HG03196 (cell line): Measurements from ENCODE around the gene CD302.
"Not testable (repeated sequence)": the region's sequence is repeated elsewhere in the genome, so short reads cannot be mapped to it uniquely, and the experiment has no call there.

ENCODE experiments used
- ATAC-seq: cut with Tn5 transposase; IDR thresholded peaks from one replicate; pipeline ENCODE4 v1.9.1; 2021; ENCODE audit not compliant: unreplicated experiment

Gene CD302

GRCh38 chr2:159755788-159756187, 42.2 kb downstream of the CD302 start:
- no peak for ATAC-seq

GRCh38 chr2:159755014-159755413, 43.0 kb downstream of the CD302 start:
- ATAC-seq, result no peak

GRCh38 chr2:159753797-159754196, 44.2 kb downstream of the CD302 start:
- ATAC-seq, result no peak

GRCh38 chr2:159750873-159751272, 47.1 kb downstream of the CD302 start:
- ATAC-seq, result no peak

DNA sequence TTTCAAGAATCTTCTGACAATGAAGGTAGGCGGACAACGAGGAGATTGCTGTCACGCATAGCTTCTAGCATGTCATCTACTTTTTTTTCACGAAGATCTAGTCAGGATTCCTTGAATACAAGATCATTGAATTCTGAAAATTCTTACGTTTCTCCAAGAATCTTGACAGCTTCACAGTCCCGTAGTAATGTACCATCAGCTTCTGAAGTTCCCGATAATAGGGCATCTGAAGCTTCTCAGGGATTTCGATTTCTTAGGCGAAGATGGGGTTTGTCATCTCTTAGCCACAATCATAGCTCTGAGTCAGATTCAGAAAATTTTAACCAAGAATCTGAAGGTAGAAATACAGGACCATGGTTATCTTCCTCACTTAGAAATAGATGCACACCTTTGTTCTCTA, 49.9 kb downstream of the CD302 start:
- no peak for ATAC-seq

GRCh38 chr2:159745237-159745636, 52.8 kb downstream of the CD302 start:
- ATAC-seq, result not testable (repeated sequence)

DNA sequence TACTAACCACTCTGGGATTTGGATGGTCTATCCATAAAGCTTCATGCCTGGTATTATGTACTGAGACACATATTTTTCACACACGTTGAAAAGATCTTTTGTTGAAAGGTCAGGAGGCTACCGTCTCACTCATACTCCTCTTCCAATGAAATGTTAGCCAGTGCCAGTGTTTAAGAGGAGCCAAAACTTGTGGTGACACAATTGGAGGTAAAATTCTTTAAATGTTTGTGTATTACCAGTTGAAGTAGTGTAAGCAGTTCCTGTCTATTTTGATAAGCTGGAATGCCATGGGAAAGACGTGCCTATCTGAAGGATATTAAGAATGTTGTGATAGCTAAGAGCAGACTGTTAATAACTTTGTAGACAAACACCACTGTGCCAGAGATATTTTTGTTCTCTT, 53.6 kb downstream of the CD302 start:
- ATAC-seq, result no peak

DNA sequence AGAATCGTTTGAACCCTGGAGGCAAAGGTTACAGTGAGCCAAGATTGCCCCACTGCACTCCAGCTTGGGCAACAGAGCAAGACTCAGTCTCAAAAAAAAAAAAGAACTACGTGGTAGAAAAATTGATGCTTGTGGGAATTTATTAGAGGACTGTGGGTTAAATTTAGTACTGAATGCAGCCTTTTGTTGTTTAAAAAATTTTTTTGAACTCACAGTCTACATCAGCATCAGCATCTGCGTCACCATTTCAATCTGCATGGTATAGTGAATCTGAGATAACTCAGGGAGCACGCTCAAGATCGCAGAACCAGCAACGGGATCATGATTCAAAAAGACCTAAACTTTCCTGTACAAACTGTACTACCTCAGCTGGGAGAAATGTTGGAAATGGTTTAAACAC, 55.2 kb downstream of the CD302 start:
- ATAC-seq, result no peak

- no peak for ATAC-seq
Observed at GRCh38 chr2:159738509-159739390, 59.3 kb downstream of the CD302 start.

- no peak for ATAC-seq
Observed at GRCh38 chr2:159737917-159738296, 60.1 kb downstream of the CD302 start.

- ATAC-seq, result no peak
Observed at GRCh38 chr2:159737292-159737916, 60.6 kb downstream of the CD302 start.

GRCh38 chr2:159736048-159736447, 62.0 kb downstream of the CD302 start:
- ATAC-seq, result no peak

- ATAC-seq, result no peak
Observed at GRCh38 chr2:159735648-159736047, 62.4 kb downstream of the CD302 start.

- ATAC-seq, result no peak
Observed at GRCh38 chr2:159728629-159729028, 69.4 kb downstream of the CD302 start.

DNA sequence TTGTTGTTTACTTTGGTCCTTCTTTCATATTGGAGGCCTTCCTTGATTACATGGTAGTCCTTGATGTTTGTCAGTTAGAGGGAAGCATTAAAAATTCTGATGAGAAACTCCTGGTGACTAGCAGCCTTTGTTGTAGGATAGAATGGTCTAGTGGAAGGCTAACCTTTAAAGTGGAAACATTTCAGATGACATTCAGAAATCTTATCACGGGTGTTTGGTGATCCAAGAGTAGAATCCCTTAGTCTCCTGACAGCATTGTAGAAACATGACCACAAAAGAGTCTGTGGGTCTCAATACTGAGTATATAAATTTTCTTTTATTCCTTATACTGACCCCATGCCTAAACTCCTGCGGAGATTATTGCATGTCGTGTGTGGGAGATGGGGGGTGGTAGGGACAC, 72.3 kb downstream of the CD302 start:
- no peak for ATAC-seq

DNA sequence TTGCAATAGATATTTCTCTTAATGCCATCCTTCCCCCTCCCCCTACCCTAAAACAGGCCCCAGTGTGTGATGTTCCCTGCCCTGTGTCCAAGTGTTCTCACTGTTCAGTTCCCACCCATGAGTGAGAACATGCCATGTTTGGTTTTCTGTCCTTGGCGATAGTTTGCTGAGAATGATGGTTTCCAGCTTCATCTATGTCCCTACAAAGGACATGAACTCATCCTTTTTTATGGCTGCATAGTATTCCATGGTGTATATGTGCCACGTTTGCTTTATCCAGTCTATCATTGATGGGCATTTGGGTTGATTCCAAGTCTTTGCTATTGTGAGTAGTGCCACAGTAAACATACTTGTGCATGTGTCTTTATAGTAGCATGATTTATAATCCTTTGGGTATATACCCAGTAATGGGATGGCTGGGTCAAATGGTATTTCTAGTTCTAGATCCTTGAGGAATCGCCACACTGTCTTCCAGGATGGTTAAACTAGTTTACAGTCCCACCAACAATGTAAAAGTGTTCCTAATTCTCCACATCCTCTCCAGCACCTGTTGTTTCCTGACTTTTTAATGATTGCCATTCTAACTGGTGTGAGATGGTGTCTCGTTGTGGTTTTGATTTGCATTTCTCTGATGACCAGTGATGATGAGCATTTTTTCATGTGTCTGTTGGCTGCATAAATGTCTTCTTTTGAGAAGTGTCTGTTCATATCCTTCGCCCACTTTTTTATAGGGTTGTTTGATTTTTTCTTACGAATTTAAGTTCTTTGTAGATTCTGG, 73.0 kb downstream of the CD302 start:
- ATAC-seq, result not testable (repeated sequence)

DNA sequence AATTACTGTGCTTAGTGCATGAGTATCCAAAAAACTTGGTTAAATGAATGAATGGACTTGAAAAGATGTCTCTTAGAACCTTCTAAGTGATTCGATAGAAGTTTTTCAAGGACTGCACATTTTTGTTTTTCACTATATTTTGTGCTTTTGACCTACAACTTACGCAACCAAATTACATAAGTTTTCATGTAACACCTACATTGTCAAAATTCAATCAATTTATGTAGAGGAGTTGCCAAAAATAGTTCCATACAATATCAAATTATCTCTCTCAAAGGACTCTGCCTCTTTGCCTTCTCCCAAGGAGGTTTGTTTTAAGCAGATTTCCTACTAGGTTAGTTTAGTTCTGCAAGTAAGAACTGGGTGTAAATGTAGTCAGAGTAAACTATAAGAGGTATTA, 75.4 kb downstream of the CD302 start:
- ATAC-seq, result no peak

DNA sequence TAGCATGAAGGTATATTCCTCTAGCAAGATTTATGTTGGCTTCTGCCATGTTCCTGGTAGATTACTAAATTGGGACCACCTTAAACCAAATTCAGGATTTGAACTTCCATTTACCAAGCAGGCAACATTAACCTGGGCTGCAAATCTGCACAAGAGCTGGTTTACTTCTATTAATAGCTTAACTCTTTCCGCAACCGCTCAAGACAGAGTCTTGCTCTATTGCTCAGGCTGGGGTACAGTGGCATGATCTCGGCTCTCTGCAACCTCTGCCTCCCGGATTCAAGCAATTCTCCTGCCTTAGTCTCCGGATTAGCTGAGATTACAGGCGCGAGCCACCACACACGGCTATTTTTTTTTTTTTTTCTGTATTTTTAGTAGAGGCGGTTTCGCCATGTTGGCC, 77.3 kb downstream of the CD302 start:
- no peak for ATAC-seq
